SK-N-SH (cell line): Measurements from ENCODE around the gene ANK3. TPM values are rescaled to one million over a fixed set of nuclear protein-coding genes. Genes with fewer than 3 reads are reported as not detected.

Source experiments
- CTCF ChIA-PET: fragments of 300-600, 350-600 bp; formaldehyde crosslinking; extraction: SDS; loops from one replicate; lab custom pipeline; 2021; lab: Yijun Ruan, JAX
- POLR2A ChIA-PET: fragments of 350-600 bp; sonication (Branson Sonifier 250); formaldehyde crosslinking; extraction: SDS; loops from one replicate; lab custom pipeline; 2020; ENCODE audit warnings: antibody characterized with exemption, inconsistent platforms; lab: Yijun Ruan, JAX
- DNase-seq: peaks from one replicate; pipeline ENCODE4 v3.0.0; 2012
- H2AFZ ChIP-seq: fragments of 200-600 bp; sonication (generic); 2 replicates; pipeline ENCODE4 v1.8.1; 2016; ENCODE audit warnings: antibody characterized with exemption, mild to moderate bottlenecking, low read depth
- H3F3A ChIP-seq: fragments of 200-600 bp; sonication (generic); replicated peaks from 2 replicates; pipeline ENCODE3; 2016; ENCODE audit warnings: antibody characterized with exemption, mild to moderate bottlenecking; ENCODE audit not compliant: insufficient read depth
- H3K27ac ChIP-seq, 2 experiments: fragments of 200-500 bp in 1 of 2; fragments of 200-600 bp in 1 of 2; sonication (Bioruptor generic) in 1 of 2; sonication (generic), shearing (Covaris generic) in 1 of 2; 2 replicates each; pipeline versions ENCODE4 v1.5.1 to v1.6.1; 2014 to 2016; ENCODE audit warnings: low read depth in 2 of 2, inconsistent platforms in 1 of 2, low read length in 1 of 2, mild to moderate bottlenecking in 1 of 2, mixed read lengths in 1 of 2
- H3K27me3 ChIP-seq: fragments of 200-600 bp; sonication (generic), shearing (Covaris generic); 2 replicates; pipeline ENCODE4 v1.6.1; 2016; ENCODE audit warnings: mixed run types; ENCODE audit not compliant: insufficient read depth
- H3K36me3 ChIP-seq, 2 experiments: fragments of 200-500 bp in 1 of 2; fragments of 200-600 bp in 1 of 2; sonication (Bioruptor generic) in 1 of 2; sonication (generic) in 1 of 2; replicated peaks in 1 of 2; 2 replicates each; pipeline versions ENCODE3 to v1.5.1; 2014 to 2016; ENCODE audit warnings: low read length in 1 of 2, mild to moderate bottlenecking in 1 of 2; ENCODE audit not compliant: insufficient read depth in 2 of 2, control insufficient read depth in 1 of 2
- H3K4me1 ChIP-seq, 2 experiments: fragments of 200-500 bp in 1 of 2; fragments of 200-600 bp in 1 of 2; sonication (Bioruptor generic) in 1 of 2; sonication (generic), shearing (Covaris generic) in 1 of 2; 2 replicates each; pipeline versions ENCODE4 v1.5.1 to v1.6.1; 2014 to 2016; ENCODE audit warnings: low read depth in 1 of 2, low read length in 1 of 2, mixed run types in 1 of 2; ENCODE audit not compliant: insufficient read depth in 2 of 2, control insufficient read depth in 1 of 2
- H3K4me2 ChIP-seq: fragments of 200-600 bp; sonication (generic), shearing (Covaris generic); 2 replicates; pipeline ENCODE4 v1.6.1; 2017; ENCODE audit warnings: mixed run types
- H3K4me3 ChIP-seq, 2 experiments: fragments of 200-500 bp in 1 of 2; fragments of 200-600 bp in 1 of 2; sonication (Bioruptor generic) in 1 of 2; sonication (generic), shearing (Covaris generic) in 1 of 2; 2 replicates each; pipeline versions ENCODE4 v1.5.1 to v1.8.1; 2014 to 2016; ENCODE audit warnings: low read depth in 2 of 2, inconsistent platforms in 1 of 2, low read length in 1 of 2, mild to moderate bottlenecking in 1 of 2, mixed read lengths in 1 of 2, moderate library complexity in 1 of 2
- H3K79me2 ChIP-seq: fragments of 200-600 bp; sonication (generic); 2 replicates; pipeline ENCODE4 v1.8.1; 2017; ENCODE audit warnings: mild to moderate bottlenecking; ENCODE audit not compliant: insufficient read depth
- H3K9ac ChIP-seq: fragments of 200-600 bp; sonication (generic); 2 replicates; pipeline ENCODE4 v1.6.1; 2017; ENCODE audit warnings: mixed run types
- H3K9me2 ChIP-seq: fragments of 200-600 bp; sonication (generic); 2 replicates; pipeline ENCODE4 v1.6.1; 2017; ENCODE audit warnings: mixed run types
- H3K9me3 ChIP-seq: fragments of 200-600 bp; sonication (generic); 2 replicates; pipeline ENCODE4 v1.6.1; 2017; ENCODE audit warnings: mixed run types, mild to moderate bottlenecking, moderate library complexity
- H4K20me1 ChIP-seq: fragments of 200-600 bp; sonication (generic); 2 replicates; pipeline ENCODE4 v1.6.1; 2017; ENCODE audit warnings: mild to moderate bottlenecking, mixed run types; ENCODE audit not compliant: insufficient read depth
- ELF1 ChIP-seq: IDR thresholded peaks from 2 replicates; pipeline ENCODE4 v1.4.0; 2012
- EP300 ChIP-seq, 2 experiments: IDR thresholded peaks; 2 replicates each; pipeline versions ENCODE4 v1.4.0 to v1.6.1; 2012; ENCODE audit warnings: borderline replicate concordance in 1 of 2, low read depth in 1 of 2, low read length in 1 of 2
- FOXJ3 ChIP-seq: sonication (generic); formaldehyde crosslinking; IDR thresholded peaks from 2 replicates; pipeline ENCODE4 v1.5.1; 2020; ENCODE audit warnings: mild to moderate bottlenecking, missing genetic modification reagents
- GATA2 ChIP-seq: sonication (generic); formaldehyde crosslinking; IDR thresholded peaks from 2 replicates; pipeline ENCODE4 v1.5.0; 2020; ENCODE audit warnings: mild to moderate bottlenecking, missing genetic modification reagents
- JUND ChIP-seq: IDR thresholded peaks from 2 replicates; pipeline ENCODE4 v1.4.0; 2012
- POLR2AphosphoS5 ChIP-seq: IDR thresholded peaks from 2 replicates; pipeline ENCODE4 v1.6.1; 2012; ENCODE audit warnings: low read depth, low read length
- TCF12 ChIP-seq: IDR thresholded peaks from 2 replicates; pipeline ENCODE4 v1.4.0; 2012
- YY1 ChIP-seq: IDR thresholded peaks from 2 replicates; pipeline ENCODE4 v1.4.0; 2012; ENCODE audit warnings: low read depth, mild to moderate bottlenecking
- WGBS: methylation state at CpG from one replicate; pipeline ENCODE4 v1.1.6; 2017; ENCODE audit warnings: low lambda C conversion rate; 5-methylcytosine and 5-hydroxymethylcytosine counted together
- polyA plus RNA-seq, 3 experiments: library from polyadenylated mRNA; depleted of rRNA; stranded (reverse); fragments of >200 nt; gene quantifications; 2 replicates each; pipeline ENCODE4 v1.2.3, GENCODE V29; 2012
- TF ChIP-seq, protein P1 (sequence below): IDR thresholded peaks from 2 replicates; pipeline ENCODE4 v1.4.0; 2012; ENCODE audit warnings: low read depth, borderline replicate concordance
- TF ChIP-seq, protein P2 (sequence below): fragments of 150-350 bp; IDR thresholded peaks from 2 replicates; pipeline ENCODE4 v1.6.1; 2017; ENCODE audit warnings: antibody characterized with exemption, low read length, low read depth, borderline replicate concordance
- TF ChIP-seq, protein P3 (sequence below): IDR thresholded peaks from 2 replicates; pipeline ENCODE4 v1.4.0; 2012; ENCODE audit warnings: low read depth, borderline replicate concordance
- TF ChIP-seq, protein P4 (sequence below): fragments of 200-600 bp; sonication (generic); IDR thresholded peaks from 2 replicates; pipeline ENCODE4 v1.6.1; 2017; ENCODE audit warnings: antibody characterized with exemption, mild to moderate bottlenecking, moderate library complexity
- TF ChIP-seq, protein P5 (sequence below): IDR thresholded peaks from 2 replicates; pipeline ENCODE4 v1.4.0; 2012; ENCODE audit warnings: low read depth

Gene ANK3
- polyA plus RNA-seq, 1 of the 3 experiments (the other 2 are of a cell fraction) = 10.0 TPM

DNA sequence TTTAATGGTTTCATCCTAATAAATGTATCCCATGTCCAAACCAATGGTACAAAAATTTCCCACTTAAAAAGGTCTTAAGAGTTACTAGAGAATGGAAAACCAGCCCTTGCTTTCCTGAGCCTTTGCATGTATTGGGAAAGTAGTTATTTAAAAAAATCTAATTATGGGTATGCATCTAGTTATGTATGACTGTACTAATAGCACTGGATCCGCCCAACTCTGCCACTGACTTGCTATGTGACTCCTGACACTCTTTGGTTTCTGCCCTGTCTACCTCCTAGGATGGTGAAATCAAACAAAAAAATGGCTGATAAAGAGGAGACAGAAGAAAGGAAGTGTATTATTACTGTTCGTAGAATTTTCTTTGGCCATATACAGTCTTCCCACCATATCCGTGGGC is 372.9 kb downstream of the ANK3 start (continued):
- TF ChIP-seq, protein P1, sequence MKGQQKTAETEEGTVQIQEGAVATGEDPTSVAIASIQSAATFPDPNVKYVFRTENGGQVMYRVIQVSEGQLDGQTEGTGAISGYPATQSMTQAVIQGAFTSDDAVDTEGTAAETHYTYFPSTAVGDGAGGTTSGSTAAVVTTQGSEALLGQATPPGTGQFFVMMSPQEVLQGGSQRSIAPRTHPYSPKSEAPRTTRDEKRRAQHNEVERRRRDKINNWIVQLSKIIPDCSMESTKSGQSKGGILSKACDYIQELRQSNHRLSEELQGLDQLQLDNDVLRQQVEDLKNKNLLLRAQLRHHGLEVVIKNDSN = no peak
- TF ChIP-seq FOXJ3 (CRISPR knock-in tag) = no peak
- TF ChIP-seq ELF1 = no peak
- TF ChIP-seq, protein P2, sequence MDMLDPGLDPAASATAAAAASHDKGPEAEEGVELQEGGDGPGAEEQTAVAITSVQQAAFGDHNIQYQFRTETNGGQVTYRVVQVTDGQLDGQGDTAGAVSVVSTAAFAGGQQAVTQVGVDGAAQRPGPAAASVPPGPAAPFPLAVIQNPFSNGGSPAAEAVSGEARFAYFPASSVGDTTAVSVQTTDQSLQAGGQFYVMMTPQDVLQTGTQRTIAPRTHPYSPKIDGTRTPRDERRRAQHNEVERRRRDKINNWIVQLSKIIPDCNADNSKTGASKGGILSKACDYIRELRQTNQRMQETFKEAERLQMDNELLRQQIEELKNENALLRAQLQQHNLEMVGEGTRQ = no peak
- TF ChIP-seq, protein P3, sequence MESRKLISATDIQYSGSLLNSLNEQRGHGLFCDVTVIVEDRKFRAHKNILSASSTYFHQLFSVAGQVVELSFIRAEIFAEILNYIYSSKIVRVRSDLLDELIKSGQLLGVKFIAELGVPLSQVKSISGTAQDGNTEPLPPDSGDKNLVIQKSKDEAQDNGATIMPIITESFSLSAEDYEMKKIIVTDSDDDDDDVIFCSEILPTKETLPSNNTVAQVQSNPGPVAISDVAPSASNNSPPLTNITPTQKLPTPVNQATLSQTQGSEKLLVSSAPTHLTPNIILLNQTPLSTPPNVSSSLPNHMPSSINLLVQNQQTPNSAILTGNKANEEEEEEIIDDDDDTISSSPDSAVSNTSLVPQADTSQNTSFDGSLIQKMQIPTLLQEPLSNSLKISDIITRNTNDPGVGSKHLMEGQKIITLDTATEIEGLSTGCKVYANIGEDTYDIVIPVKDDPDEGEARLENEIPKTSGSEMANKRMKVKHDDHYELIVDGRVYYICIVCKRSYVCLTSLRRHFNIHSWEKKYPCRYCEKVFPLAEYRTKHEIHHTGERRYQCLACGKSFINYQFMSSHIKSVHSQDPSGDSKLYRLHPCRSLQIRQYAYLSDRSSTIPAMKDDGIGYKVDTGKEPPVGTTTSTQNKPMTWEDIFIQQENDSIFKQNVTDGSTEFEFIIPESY = no peak
- no peak for TF ChIP-seq TCF12

DNA sequence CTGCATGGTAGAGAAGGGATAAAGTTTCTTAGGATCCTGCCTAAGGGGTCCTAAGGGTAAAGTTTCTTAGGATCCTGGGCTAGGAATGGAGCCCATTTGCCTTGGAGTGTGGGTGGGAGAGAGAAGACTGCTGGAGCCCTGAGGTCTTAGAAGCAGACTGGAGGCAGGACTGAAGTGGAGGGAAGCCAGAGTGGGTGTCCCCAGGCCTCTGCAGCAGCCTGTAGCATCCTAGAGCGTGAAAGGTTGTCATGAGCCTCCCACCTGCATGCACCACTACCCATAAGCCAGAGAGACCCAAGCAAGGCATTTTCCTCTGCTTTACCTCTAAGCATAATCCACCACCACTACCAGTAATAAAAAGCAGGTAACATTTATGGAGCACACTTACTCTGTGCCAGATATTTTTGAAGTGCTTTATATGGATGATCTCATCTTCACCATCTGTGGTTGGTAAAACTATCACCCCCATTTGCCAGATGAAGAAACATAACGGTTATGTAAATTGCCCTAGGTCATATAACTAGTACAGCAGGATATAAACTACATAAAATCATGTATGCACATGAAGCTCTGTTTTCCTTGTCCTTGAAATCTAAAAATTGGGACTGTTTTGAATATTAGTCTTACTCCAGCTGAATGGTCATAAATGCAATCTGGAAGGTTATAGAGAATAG is 379.8 kb downstream of the ANK3 start:
- 33% methylated on average over 2 of the region's 2 CpGs for WGBS
- ChIA-PET CTCF (interaction anchor here (1.3 kb wide), 1 partner anchor 12 kb away, joined by 3 read pairs; no protein-coding TSS in a partner anchor), POLR2A (no interaction called here)
- H3K27ac ChIP-seq = no peak overlapping the region
- H3K79me2 ChIP-seq = no peaks in the 10 kb centered on the region
- no peak overlapping the region for H3K4me3 ChIP-seq
- no peaks in the 10 kb centered on the region for H3F3A ChIP-seq
- no peak for DNase-seq
- H3K36me3 ChIP-seq = no peaks in the 10 kb centered on the region
- no peak overlapping the region for H3K4me2 ChIP-seq
- H3K9me3 ChIP-seq = no peaks in the 10 kb centered on the region
- H3K27me3 ChIP-seq = no peaks in the 10 kb centered on the region; the same call in 1 of the 2 replicates
- H3K9ac ChIP-seq = no peak overlapping the region
- no peak overlapping the region for H2AFZ ChIP-seq
- H3K4me1 ChIP-seq = no peaks in the 10 kb centered on the region
- H3K9me2 ChIP-seq = no peaks in the 10 kb centered on the region
- TF ChIP-seq EP300 (IDR thresholded peaks at IDR 0.05; ENCODE audit: borderline replicate concordance in 1 of 2, low read depth in 1 of 2, low read length in 1 of 2) (no peak), JUND (no peak), YY1 (no peak), POLR2AphosphoS5 (no peak), GATA2 (CRISPR knock-in tag) (no peak)
- TF ChIP-seq, protein P4, sequence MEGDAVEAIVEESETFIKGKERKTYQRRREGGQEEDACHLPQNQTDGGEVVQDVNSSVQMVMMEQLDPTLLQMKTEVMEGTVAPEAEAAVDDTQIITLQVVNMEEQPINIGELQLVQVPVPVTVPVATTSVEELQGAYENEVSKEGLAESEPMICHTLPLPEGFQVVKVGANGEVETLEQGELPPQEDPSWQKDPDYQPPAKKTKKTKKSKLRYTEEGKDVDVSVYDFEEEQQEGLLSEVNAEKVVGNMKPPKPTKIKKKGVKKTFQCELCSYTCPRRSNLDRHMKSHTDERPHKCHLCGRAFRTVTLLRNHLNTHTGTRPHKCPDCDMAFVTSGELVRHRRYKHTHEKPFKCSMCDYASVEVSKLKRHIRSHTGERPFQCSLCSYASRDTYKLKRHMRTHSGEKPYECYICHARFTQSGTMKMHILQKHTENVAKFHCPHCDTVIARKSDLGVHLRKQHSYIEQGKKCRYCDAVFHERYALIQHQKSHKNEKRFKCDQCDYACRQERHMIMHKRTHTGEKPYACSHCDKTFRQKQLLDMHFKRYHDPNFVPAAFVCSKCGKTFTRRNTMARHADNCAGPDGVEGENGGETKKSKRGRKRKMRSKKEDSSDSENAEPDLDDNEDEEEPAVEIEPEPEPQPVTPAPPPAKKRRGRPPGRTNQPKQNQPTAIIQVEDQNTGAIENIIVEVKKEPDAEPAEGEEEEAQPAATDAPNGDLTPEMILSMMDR = no peak
- TF ChIP-seq, protein P5, sequence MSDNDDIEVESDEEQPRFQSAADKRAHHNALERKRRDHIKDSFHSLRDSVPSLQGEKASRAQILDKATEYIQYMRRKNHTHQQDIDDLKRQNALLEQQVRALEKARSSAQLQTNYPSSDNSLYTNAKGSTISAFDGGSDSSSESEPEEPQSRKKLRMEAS = no peak
- no peaks in the 10 kb centered on the region for H4K20me1 ChIP-seq
